HepG2 (cell line): ENCODE measurements around the gene ADAMTS16. TPM values are rescaled to one million over a fixed set of nuclear protein-coding genes. Genes with fewer than 3 reads are reported as not detected.

ENCODE experiments used
- ATAC-seq: fragments of 200-7000 bp; cut with Tn5 transposase; 3 replicates; pipeline ENCODE4 v1.9.1; 2020; ENCODE audit warnings: mild to moderate bottlenecking, moderate library complexity
- BruUV-seq: library from RNA; stranded (reverse); fragments of 400-500 nt; replicated peaks from 2 replicates; lab custom pipeline; 2021; lab: Mats Ljungman, UMichigan
- CTCF ChIA-PET: fragments of 300-600 bp; formaldehyde crosslinking; extraction: SDS; loops from one replicate; lab custom pipeline; 2021; ENCODE audit warnings: low total read pairs, inconsistent platforms, low intra/inter-chr PET ratio; lab: Yijun Ruan, JAX
- POLR2A ChIA-PET: fragments of 350-600 bp; sonication (Branson Sonifier 250); formaldehyde crosslinking; loops from one replicate; lab custom pipeline; 2020; ENCODE audit warnings: antibody characterized with exemption, inconsistent platforms; lab: Yijun Ruan, JAX
- DNase-seq: peaks from one replicate; pipeline ENCODE4 v3.0.0-alpha.2; 2015; ENCODE audit warnings: low spot score
- FAIRE-seq: peaks from 3 replicates; lab custom pipeline; 2011; peaks lifted over from hg19 to GRCh38; lab: Jason Lieb, UNC
- H2AFZ ChIP-seq: one replicate; pipeline ENCODE4 v1.6.1; 2011; ENCODE audit warnings: low read length, inconsistent platforms
- H3K27ac ChIP-seq: fragments of 300-600 bp; 3 replicates; pipeline ENCODE4 v1.8.0; 2011; ENCODE audit warnings: mixed run types, mild to moderate bottlenecking, mixed read lengths, low read length, inconsistent platforms; ENCODE audit not compliant: insufficient read depth; ENCODE audit errors: extremely low read length
- H3K27me3 ChIP-seq, 2 experiments: fragments of 200-600 bp in 1 of 2; 2 replicates in 1 of 2; 3 replicates in 1 of 2; pipeline versions ENCODE4 v1.6.0 to v1.8.0; 2011; ENCODE audit warnings: low read length in 2 of 2, mild to moderate bottlenecking in 2 of 2, moderate library complexity in 2 of 2, inconsistent platforms in 1 of 2; ENCODE audit not compliant: insufficient read depth in 2 of 2, control insufficient read depth in 1 of 2
- H3K36me3 ChIP-seq, 2 experiments: fragments of 200-600 bp in 1 of 2; replicated peaks in 1 of 2; 2 replicates in 1 of 2; 3 replicates in 1 of 2; pipeline versions ENCODE4 v1.5.1 to v1.8.0; 2011; ENCODE audit warnings: low read length in 2 of 2, inconsistent platforms in 1 of 2; ENCODE audit not compliant: insufficient read depth in 2 of 2, control insufficient read depth in 1 of 2
- H3K4me1 ChIP-seq: 2 replicates; pipeline ENCODE4 v1.5.1; 2012; ENCODE audit warnings: low read length, inconsistent platforms; ENCODE audit not compliant: insufficient read depth
- H3K4me2 ChIP-seq: 2 replicates; pipeline ENCODE4 v1.6.0; 2011; ENCODE audit warnings: low read depth, low read length, inconsistent platforms
- H3K4me3 ChIP-seq, 3 experiments: fragments of 200-600 bp in 1 of 3; sonication (generic), shearing (Covaris generic) in 1 of 3; replicated peaks in 1 of 3; 2 replicates each; pipeline ENCODE4 v1.5.1; 2011 to 2016; ENCODE audit warnings: low read length in 3 of 3, inconsistent platforms in 2 of 3, low read depth in 2 of 3, mild to moderate bottlenecking in 2 of 3, control low read depth in 1 of 3, mixed read lengths in 1 of 3; ENCODE audit not compliant: insufficient read depth in 1 of 3
- H3K79me2 ChIP-seq: one replicate; pipeline ENCODE4 v1.6.1; 2011; ENCODE audit warnings: low read length, inconsistent platforms; ENCODE audit not compliant: insufficient read depth
- H3K9ac ChIP-seq: 2 replicates; pipeline ENCODE4 v1.6.0; 2011; ENCODE audit warnings: mild to moderate bottlenecking, low read depth, low read length, inconsistent platforms; ENCODE audit not compliant: insufficient read depth
- H3K9me3 ChIP-seq: 2 replicates; pipeline ENCODE4 v1.5.1; 2012; ENCODE audit warnings: mild to moderate bottlenecking, low read length
- H4K20me1 ChIP-seq: 2 replicates; pipeline ENCODE4 v1.6.0; 2011; ENCODE audit warnings: inconsistent platforms, mild to moderate bottlenecking, low read length, moderate library complexity; ENCODE audit not compliant: insufficient read depth
- AGO1 ChIP-seq: fragments of 200-400 bp; formaldehyde crosslinking; IDR thresholded peaks from 2 replicates; pipeline ENCODE4 v1.6.1; 2017; ENCODE audit warnings: mild to moderate bottlenecking, low read depth, low read length, moderate library complexity; ENCODE audit not compliant: poor library complexity, severe bottlenecking
- ARNT2 ChIP-seq: sonication (generic); formaldehyde crosslinking; IDR thresholded peaks from 2 replicates; pipeline ENCODE4 v1.8.0; 2022; ENCODE audit warnings: mild to moderate bottlenecking, low read depth, missing genetic modification reagents, moderate library complexity
- ATF5 ChIP-seq: sonication (generic); formaldehyde crosslinking; IDR thresholded peaks from 2 replicates; pipeline ENCODE4 v1.4.0; 2020; ENCODE audit warnings: mild to moderate bottlenecking, low read depth, missing genetic modification reagents
- CBFB ChIP-seq: sonication (generic); formaldehyde crosslinking; IDR thresholded peaks from 2 replicates; pipeline ENCODE4 v1.4.0; 2020; ENCODE audit warnings: missing genetic modification reagents
- FOXO1 ChIP-seq: sonication (generic); formaldehyde crosslinking; IDR thresholded peaks from 2 replicates; pipeline ENCODE4 v1.4.0; 2020; ENCODE audit warnings: missing genetic modification reagents
- GATAD2A ChIP-seq: IDR thresholded peaks from 2 replicates; pipeline ENCODE4 v1.6.1; 2016
- NFIB ChIP-seq: sonication (generic); formaldehyde crosslinking; IDR thresholded peaks from 2 replicates; pipeline ENCODE4 v1.9.0; 2021; ENCODE audit warnings: missing genetic modification reagents, mild to moderate bottlenecking, borderline replicate concordance
- NR0B2 ChIP-seq: sonication (generic); formaldehyde crosslinking; IDR thresholded peaks from 2 replicates; pipeline ENCODE4 v1.4.0; 2020; ENCODE audit warnings: mild to moderate bottlenecking, missing genetic modification reagents
- RARG ChIP-seq: sonication (generic); formaldehyde crosslinking; IDR thresholded peaks from 2 replicates; pipeline ENCODE4 v1.4.0; 2020; ENCODE audit warnings: low read depth, mild to moderate bottlenecking, missing genetic modification reagents
- RBM39 ChIP-seq: fragments of 200-400 bp; formaldehyde crosslinking; IDR thresholded peaks from one replicate; pipeline ENCODE4 v1.6.1; 2018; ENCODE audit warnings: antibody characterized with exemption, mild to moderate bottlenecking, low read depth, low read length; ENCODE audit not compliant: poor library complexity, severe bottlenecking
- RXRB ChIP-seq: IDR thresholded peaks from 2 replicates; pipeline ENCODE4 v1.6.1; 2016; ENCODE audit warnings: borderline replicate concordance, missing genetic modification reagents, missing compliant biosample characterization
- ZNF30 ChIP-seq: sonication (generic); formaldehyde crosslinking; IDR thresholded peaks from 2 replicates; pipeline ENCODE4 v1.5.0; 2020; ENCODE audit warnings: mild to moderate bottlenecking, missing genetic modification reagents
- ZNF484 ChIP-seq: sonication (generic); formaldehyde crosslinking; IDR thresholded peaks from 2 replicates; pipeline ENCODE4 v1.5.1; 2020; ENCODE audit warnings: mild to moderate bottlenecking, low read depth, missing genetic modification reagents, borderline replicate concordance
- WGBS: methylation state at CpG from one replicate; pipeline ENCODE4 v1.1.6; 2017; ENCODE audit warnings: low lambda C conversion rate; 5-methylcytosine and 5-hydroxymethylcytosine counted together
- in situ Hi-C: cut with HindIII; loops from 2 replicates; pipeline ENCODE4 v1.10.0; 2017; ENCODE audit warnings: low pct_unique_long_range_greater_than_20kb; ENCODE audit not compliant: extremely low pct_ligation_motif_present
- intact Hi-C: fragments of 100-400 bp; cut with micrococcal nuclease; formaldehyde crosslinking; loops from one replicate; pipeline ENCODE4 v1.10.0; 2022; ENCODE audit not compliant: unreplicated experiment
- polyA plus RNA-seq, 8 experiments: library from polyadenylated mRNA; depleted of rRNA in 3 of 8; stranded (reverse) in 7 of 8; unstranded in 1 of 8; fragments of >200 nt; fragmentation: Illumina TruSeq in 4 of 8; extraction: Trizol in 4 of 8; gene quantifications; 2 replicates each; pipeline versions ENCODE4 v1.2.1 to v1.2.3, GENCODE V29; 2011 to 2016; ENCODE audit warnings: low read depth in 4 of 8, missing spikeins in 1 of 8, mixed read lengths in 1 of 8; ENCODE audit not compliant: insufficient read depth in 1 of 8
- total RNA-seq, 5 experiments: library from RNA; depleted of rRNA; stranded (reverse); fragments of >200 nt; fragmentation: Illumina TruSeq; extraction: Trizol; gene quantifications; 2 replicates each; pipeline ENCODE4 v1.2.3, GENCODE V29; 2016; ENCODE audit warnings: low read depth in 1 of 5
- TF ChIP-seq, protein P1 (sequence below), 2 experiments: fragments of 450-650 bp in 1 of 2; sonication (generic) in 1 of 2; formaldehyde crosslinking in 1 of 2; IDR thresholded peaks; 2 replicates each; pipeline versions ENCODE4 v1.6.1 to v1.8.0; 2016 to 2022; ENCODE audit warnings: antibody characterized with exemption in 1 of 2, mild to moderate bottlenecking in 1 of 2, missing genetic modification reagents in 1 of 2

ADAMTS16 gene
- total and polyA plus RNA-seq, 2 of the 13 experiments (the other 11 are each of a cell fraction or from before 2014, with no cell fraction given), result 0.02 to 0.03 TPM

GRCh38 chr5:5199495-5199894, 59.4 kb downstream of the ADAMTS16 start:
- WGBS, result 18% methylated on average over 5 of the region's 6 CpGs
- H3K27me3 ChIP-seq, result no peaks in the 10 kb centered on the region; a peak in 1 of 5 replicates
- H3K9ac ChIP-seq, result no peak overlapping the region
- in situ Hi-C loops (no loop called here), intact Hi-C loops (no loop called here)
- no peak overlapping the region for H3K4me3 ChIP-seq
- no peak for FAIRE-seq
- no peak overlapping the region for H3K27ac ChIP-seq
- H4K20me1 ChIP-seq, result no peaks in the 10 kb centered on the region
- no peaks in the 10 kb centered on the region for H3K79me2 ChIP-seq
- no peak overlapping the region for H2AFZ ChIP-seq
- ChIA-PET POLR2A (no interaction called here), CTCF (no interaction called here)
- BruUV-seq, result no TSS peak
- no peaks in the 10 kb centered on the region for H3K4me1 ChIP-seq
- no peak for DNase-seq
- H3K9me3 ChIP-seq, result no peaks in the 10 kb centered on the region
- ATAC-seq, result no peak
- H3K36me3 ChIP-seq, result no peaks in the 10 kb centered on the region
- H3K4me2 ChIP-seq, result no peak overlapping the region
- TF ChIP-seq AGO1 (no peak), RXRB (CRISPR knock-in tag) (no peak), ATF5 (CRISPR knock-in tag) (no peak), FOXO1 (CRISPR knock-in tag) (no peak), NFIB (CRISPR knock-in tag) (no peak), ZNF484 (CRISPR knock-in tag) (no peak), ZNF30 (CRISPR knock-in tag) (no peak), CBFB (CRISPR knock-in tag) (no peak), RBM39 (no peak), ARNT2 (CRISPR knock-in tag) (no peak), GATAD2A (CRISPR knock-in tag) (no peak), RARG (no peak), NR0B2 (CRISPR knock-in tag) (no peak)
- TF ChIP-seq, protein P1, sequence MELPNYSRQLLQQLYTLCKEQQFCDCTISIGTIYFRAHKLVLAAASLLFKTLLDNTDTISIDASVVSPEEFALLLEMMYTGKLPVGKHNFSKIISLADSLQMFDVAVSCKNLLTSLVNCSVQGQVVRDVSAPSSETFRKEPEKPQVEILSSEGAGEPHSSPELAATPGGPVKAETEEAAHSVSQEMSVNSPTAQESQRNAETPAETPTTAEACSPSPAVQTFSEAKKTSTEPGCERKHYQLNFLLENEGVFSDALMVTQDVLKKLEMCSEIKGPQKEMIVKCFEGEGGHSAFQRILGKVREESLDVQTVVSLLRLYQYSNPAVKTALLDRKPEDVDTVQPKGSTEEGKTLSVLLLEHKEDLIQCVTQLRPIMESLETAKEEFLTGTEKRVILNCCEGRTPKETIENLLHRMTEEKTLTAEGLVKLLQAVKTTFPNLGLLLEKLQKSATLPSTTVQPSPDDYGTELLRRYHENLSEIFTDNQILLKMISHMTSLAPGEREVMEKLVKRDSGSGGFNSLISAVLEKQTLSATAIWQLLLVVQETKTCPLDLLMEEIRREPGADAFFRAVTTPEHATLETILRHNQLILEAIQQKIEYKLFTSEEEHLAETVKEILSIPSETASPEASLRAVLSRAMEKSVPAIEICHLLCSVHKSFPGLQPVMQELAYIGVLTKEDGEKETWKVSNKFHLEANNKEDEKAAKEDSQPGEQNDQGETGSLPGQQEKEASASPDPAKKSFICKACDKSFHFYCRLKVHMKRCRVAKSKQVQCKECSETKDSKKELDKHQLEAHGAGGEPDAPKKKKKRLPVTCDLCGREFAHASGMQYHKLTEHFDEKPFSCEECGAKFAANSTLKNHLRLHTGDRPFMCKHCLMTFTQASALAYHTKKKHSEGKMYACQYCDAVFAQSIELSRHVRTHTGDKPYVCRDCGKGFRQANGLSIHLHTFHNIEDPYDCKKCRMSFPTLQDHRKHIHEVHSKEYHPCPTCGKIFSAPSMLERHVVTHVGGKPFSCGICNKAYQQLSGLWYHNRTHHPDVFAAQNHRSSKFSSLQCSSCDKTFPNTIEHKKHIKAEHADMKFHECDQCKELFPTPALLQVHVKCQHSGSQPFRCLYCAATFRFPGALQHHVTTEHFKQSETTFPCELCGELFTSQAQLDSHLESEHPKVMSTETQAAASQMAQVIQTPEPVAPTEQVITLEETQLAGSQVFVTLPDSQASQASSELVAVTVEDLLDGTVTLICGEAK (IDR thresholded peaks at IDR 0.05), result no peak
- TF ChIP-seq, protein P1 (CRISPR knock-in tag; IDR thresholded peaks at IDR 0.05), result no peak
